ENCODE data around the gene CNEP1R1. TPM values are rescaled to one million over a fixed set of nuclear protein-coding genes. Genes with fewer than 3 reads are reported as not detected.

Gene CNEP1R1
- total and polyA plus RNA-seq, 10 of the 15 experiments (the other 5 are each of a cell fraction or from before 2014, with no cell fraction given), result 11.5 to 29.2 (median 15.6) TPM

DNA sequence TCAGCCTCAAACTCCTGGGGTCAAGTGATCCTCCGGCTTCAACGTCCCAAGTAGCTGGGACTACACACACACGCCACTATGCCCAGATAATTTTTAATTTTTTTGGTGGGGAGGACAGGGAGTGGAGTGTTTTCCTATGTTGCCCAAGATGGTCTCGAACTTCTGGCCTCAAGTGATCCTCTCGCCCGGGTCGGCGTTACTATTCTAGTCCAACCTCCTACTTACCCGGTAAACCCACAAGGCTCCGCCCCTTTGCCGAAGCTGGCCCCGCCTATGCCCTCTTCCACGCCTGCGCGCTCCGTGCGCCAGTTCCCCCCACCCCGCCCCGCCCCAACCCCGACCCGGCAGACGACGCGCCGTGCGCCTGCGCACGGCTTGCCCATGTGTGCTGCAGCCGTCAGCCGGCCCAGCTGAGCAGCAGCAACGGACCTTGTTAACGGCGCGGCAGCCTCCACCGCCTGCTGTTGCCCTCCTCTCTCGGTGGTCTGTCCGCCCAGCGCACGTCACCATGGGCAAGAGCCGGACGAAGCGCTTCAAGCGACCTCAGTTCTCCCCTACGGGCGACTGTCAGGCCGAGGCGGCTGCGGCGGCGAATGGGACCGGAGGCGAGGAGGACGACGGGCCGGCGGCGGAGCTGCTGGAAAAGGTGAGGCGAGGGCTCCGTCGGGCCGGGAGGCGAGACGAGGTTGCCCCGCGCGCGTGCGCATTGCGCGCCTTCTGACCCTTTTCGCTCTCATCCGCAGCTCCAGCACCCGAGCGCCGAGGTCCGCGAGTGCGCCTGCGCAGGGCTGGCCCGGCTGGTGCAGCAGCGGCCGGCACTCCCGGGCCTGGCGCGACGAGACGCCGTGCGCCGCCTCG, 40.8 kb downstream of the CNEP1R1 start, which contains the start of gene HEATR3 (continued):
- TF ChIP-seq HCFC1 (IDR thresholded peaks at IDR 0.05; ENCODE audit: low read length), result no peak
- no peak for TF ChIP-seq PAX8 (IDR thresholded peaks at IDR 0.05)
- TF ChIP-seq SIX5 (IDR thresholded peaks at IDR 0.05; ENCODE audit: low read depth, low read length, severe bottlenecking), result no peak
- no peak for TF ChIP-seq ETV6 (conservative IDR thresholded peaks at IDR 0.05 in 1 of 2, IDR thresholded peaks at IDR 0.05 in 1 of 2; ENCODE audit: borderline replicate concordance in 1 of 2, low read depth in 1 of 2)
- TF ChIP-seq NBN (IDR thresholded peaks at IDR 0.05), result no peak
- TF ChIP-seq TBL1XR1 (IDR thresholded peaks at IDR 0.05; ENCODE audit: low read depth, low read length), result no peak
- TF ChIP-seq SMAD1 (IDR thresholded peaks at IDR 0.05; ENCODE audit: low read depth, partially characterized antibody), result no peak
- TF ChIP-seq, protein P1, sequence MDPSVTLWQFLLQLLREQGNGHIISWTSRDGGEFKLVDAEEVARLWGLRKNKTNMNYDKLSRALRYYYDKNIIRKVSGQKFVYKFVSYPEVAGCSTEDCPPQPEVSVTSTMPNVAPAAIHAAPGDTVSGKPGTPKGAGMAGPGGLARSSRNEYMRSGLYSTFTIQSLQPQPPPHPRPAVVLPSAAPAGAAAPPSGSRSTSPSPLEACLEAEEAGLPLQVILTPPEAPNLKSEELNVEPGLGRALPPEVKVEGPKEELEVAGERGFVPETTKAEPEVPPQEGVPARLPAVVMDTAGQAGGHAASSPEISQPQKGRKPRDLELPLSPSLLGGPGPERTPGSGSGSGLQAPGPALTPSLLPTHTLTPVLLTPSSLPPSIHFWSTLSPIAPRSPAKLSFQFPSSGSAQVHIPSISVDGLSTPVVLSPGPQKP (IDR thresholded peaks at IDR 0.05; ENCODE audit: low read depth, low read length), result no peak
- no peak for TF ChIP-seq JUNB (IDR thresholded peaks at IDR 0.05)
- TF ChIP-seq, protein P2, sequence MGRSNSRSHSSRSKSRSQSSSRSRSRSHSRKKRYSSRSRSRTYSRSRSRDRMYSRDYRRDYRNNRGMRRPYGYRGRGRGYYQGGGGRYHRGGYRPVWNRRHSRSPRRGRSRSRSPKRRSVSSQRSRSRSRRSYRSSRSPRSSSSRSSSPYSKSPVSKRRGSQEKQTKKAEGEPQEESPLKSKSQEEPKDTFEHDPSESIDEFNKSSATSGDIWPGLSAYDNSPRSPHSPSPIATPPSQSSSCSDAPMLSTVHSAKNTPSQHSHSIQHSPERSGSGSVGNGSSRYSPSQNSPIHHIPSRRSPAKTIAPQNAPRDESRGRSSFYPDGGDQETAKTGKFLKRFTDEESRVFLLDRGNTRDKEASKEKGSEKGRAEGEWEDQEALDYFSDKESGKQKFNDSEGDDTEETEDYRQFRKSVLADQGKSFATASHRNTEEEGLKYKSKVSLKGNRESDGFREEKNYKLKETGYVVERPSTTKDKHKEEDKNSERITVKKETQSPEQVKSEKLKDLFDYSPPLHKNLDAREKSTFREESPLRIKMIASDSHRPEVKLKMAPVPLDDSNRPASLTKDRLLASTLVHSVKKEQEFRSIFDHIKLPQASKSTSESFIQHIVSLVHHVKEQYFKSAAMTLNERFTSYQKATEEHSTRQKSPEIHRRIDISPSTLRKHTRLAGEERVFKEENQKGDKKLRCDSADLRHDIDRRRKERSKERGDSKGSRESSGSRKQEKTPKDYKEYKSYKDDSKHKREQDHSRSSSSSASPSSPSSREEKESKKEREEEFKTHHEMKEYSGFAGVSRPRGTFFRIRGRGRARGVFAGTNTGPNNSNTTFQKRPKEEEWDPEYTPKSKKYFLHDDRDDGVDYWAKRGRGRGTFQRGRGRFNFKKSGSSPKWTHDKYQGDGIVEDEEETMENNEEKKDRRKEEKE (IDR thresholded peaks at IDR 0.05), result no peak
- no peak for TF ChIP-seq PML (IDR thresholded peaks at IDR 0.05; ENCODE audit: low read length)
- peak; percentile 91; the same call in 1 of the 2 replicates for TF ChIP-seq LARP7 (IDR thresholded peaks at IDR 0.05)
- no peak for TF ChIP-seq IKZF2 (IDR thresholded peaks at IDR 0.05)
- no peak for TF ChIP-seq SMAD5 (IDR thresholded peaks at IDR 0.05; ENCODE audit: low read depth)
- TF ChIP-seq ZNF217 (IDR thresholded peaks at IDR 0.05), result peak; percentile 99
- TF ChIP-seq NR2F1 (conservative IDR thresholded peaks at IDR 0.05), result 0 out of 2 replicates have a peak, but pooled peaks have one; percentile 31
- TF ChIP-seq, protein P3, sequence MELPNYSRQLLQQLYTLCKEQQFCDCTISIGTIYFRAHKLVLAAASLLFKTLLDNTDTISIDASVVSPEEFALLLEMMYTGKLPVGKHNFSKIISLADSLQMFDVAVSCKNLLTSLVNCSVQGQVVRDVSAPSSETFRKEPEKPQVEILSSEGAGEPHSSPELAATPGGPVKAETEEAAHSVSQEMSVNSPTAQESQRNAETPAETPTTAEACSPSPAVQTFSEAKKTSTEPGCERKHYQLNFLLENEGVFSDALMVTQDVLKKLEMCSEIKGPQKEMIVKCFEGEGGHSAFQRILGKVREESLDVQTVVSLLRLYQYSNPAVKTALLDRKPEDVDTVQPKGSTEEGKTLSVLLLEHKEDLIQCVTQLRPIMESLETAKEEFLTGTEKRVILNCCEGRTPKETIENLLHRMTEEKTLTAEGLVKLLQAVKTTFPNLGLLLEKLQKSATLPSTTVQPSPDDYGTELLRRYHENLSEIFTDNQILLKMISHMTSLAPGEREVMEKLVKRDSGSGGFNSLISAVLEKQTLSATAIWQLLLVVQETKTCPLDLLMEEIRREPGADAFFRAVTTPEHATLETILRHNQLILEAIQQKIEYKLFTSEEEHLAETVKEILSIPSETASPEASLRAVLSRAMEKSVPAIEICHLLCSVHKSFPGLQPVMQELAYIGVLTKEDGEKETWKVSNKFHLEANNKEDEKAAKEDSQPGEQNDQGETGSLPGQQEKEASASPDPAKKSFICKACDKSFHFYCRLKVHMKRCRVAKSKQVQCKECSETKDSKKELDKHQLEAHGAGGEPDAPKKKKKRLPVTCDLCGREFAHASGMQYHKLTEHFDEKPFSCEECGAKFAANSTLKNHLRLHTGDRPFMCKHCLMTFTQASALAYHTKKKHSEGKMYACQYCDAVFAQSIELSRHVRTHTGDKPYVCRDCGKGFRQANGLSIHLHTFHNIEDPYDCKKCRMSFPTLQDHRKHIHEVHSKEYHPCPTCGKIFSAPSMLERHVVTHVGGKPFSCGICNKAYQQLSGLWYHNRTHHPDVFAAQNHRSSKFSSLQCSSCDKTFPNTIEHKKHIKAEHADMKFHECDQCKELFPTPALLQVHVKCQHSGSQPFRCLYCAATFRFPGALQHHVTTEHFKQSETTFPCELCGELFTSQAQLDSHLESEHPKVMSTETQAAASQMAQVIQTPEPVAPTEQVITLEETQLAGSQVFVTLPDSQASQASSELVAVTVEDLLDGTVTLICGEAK (IDR thresholded peaks at IDR 0.05; ENCODE audit: borderline replicate concordance), result no peak
- TF ChIP-seq TAF1 (IDR thresholded peaks at IDR 0.05; ENCODE audit: borderline replicate concordance, low read depth, low read length), result no peak; the same call in 1 of the 2 replicates
- peak; percentile 27 for TF ChIP-seq RELA (IDR thresholded peaks at IDR 0.05; ENCODE audit: borderline replicate concordance, partially characterized antibody)
- TF ChIP-seq SMARCA5 (IDR thresholded peaks at IDR 0.05), result no peak; the same call in 1 of the 2 replicates
- TF ChIP-seq, protein P4, sequence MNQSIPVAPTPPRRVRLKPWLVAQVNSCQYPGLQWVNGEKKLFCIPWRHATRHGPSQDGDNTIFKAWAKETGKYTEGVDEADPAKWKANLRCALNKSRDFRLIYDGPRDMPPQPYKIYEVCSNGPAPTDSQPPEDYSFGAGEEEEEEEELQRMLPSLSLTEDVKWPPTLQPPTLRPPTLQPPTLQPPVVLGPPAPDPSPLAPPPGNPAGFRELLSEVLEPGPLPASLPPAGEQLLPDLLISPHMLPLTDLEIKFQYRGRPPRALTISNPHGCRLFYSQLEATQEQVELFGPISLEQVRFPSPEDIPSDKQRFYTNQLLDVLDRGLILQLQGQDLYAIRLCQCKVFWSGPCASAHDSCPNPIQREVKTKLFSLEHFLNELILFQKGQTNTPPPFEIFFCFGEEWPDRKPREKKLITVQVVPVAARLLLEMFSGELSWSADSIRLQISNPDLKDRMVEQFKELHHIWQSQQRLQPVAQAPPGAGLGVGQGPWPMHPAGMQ (IDR thresholded peaks at IDR 0.05; ENCODE audit: borderline replicate concordance), result no peak
